GOT3 (cell line): ENCODE results near the gene KIF25.

ENCODE experiments used
- DNase-seq: peaks from one replicate; lab custom pipeline; 2025; ENCODE audit warnings: mixed read lengths; lab: John Stamatoyannopoulos, UW

Gene KIF25

GRCh38 chr6:168037856-168038255 lies 40.4 kb downstream of the KIF25 start:
- no peak for DNase-seq

GRCh38 chr6:168038576-168039140 lies 41.2 kb downstream of the KIF25 start:
- DNase-seq: no peak

- no peak for DNase-seq
Observed at GRCh38 chr6:168039301-168039700, 41.8 kb downstream of the KIF25 start.

- DNase-seq: no peak
Observed at GRCh38 chr6:168039849-168040248, 42.4 kb downstream of the KIF25 start.

GRCh38 chr6:168040856-168041496 lies 43.5 kb downstream of the KIF25 start:
- no peak for DNase-seq

GRCh38 chr6:168041928-168042327 lies 44.5 kb downstream of the KIF25 start:
- DNase-seq: no peak

- DNase-seq: no peak
Observed at GRCh38 chr6:168042426-168043192, 45.1 kb downstream of the KIF25 start.

GRCh38 chr6:168043193-168043847 lies 45.8 kb downstream of the KIF25 start:
- DNase-seq: no peak

- no peak for DNase-seq
Observed at GRCh38 chr6:168043848-168044415, 46.5 kb downstream of the KIF25 start.

- DNase-seq: no peak
Observed at GRCh38 chr6:168044521-168045130, 47.2 kb downstream of the KIF25 start.

- no peak for DNase-seq
Observed at GRCh38 chr6:168045141-168045691, 47.7 kb downstream of the KIF25 start.

GRCh38 chr6:168045706-168046620 lies 48.5 kb downstream of the KIF25 start:
- DNase-seq: no peak

- no peak for DNase-seq
Observed at GRCh38 chr6:168046696-168047095, 49.2 kb downstream of the KIF25 start.

GRCh38 chr6:168047841-168048723 lies 50.6 kb downstream of the KIF25 start:
- no peak for DNase-seq

GRCh38 chr6:168048724-168049025 lies 51.2 kb downstream of the KIF25 start:
- no peak for DNase-seq

GRCh38 chr6:168049277-168049676 lies 51.8 kb downstream of the KIF25 start:
- DNase-seq: no peak

GRCh38 chr6:168049706-168050224 lies 52.3 kb downstream of the KIF25 start:
- DNase-seq: no peak

GRCh38 chr6:168050225-168050880 lies 52.9 kb downstream of the KIF25 start:
- no peak for DNase-seq
